ENCODE data around the gene C2CD4B.

The C2CD4B gene

GRCh38 chr15:62164014-62164395, 1.1 kb downstream of the C2CD4B start:
- TF ChIP-seq FOXP2 (optimal IDR thresholded peaks at IDR 0.05; ENCODE audit: borderline replicate concordance, extremely low read depth, extremely low read length, insufficient read depth): no peak
- no peak for TF ChIP-seq TAF1 (IDR thresholded peaks at IDR 0.05; ENCODE audit: borderline replicate concordance, insufficient read depth, low read length)
- TF ChIP-seq, protein P1, sequence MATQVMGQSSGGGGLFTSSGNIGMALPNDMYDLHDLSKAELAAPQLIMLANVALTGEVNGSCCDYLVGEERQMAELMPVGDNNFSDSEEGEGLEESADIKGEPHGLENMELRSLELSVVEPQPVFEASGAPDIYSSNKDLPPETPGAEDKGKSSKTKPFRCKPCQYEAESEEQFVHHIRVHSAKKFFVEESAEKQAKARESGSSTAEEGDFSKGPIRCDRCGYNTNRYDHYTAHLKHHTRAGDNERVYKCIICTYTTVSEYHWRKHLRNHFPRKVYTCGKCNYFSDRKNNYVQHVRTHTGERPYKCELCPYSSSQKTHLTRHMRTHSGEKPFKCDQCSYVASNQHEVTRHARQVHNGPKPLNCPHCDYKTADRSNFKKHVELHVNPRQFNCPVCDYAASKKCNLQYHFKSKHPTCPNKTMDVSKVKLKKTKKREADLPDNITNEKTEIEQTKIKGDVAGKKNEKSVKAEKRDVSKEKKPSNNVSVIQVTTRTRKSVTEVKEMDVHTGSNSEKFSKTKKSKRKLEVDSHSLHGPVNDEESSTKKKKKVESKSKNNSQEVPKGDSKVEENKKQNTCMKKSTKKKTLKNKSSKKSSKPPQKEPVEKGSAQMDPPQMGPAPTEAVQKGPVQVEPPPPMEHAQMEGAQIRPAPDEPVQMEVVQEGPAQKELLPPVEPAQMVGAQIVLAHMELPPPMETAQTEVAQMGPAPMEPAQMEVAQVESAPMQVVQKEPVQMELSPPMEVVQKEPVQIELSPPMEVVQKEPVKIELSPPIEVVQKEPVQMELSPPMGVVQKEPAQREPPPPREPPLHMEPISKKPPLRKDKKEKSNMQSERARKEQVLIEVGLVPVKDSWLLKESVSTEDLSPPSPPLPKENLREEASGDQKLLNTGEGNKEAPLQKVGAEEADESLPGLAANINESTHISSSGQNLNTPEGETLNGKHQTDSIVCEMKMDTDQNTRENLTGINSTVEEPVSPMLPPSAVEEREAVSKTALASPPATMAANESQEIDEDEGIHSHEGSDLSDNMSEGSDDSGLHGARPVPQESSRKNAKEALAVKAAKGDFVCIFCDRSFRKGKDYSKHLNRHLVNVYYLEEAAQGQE (IDR thresholded peaks at IDR 0.05; ENCODE audit: insufficient read depth in 1 of 2, low read depth in 2 of 2, low read length in 2 of 2): no peak
- TF ChIP-seq POLR2AphosphoS5 (IDR thresholded peaks at IDR 0.05; ENCODE audit: low read depth, low read length): no peak
- no peak for TF ChIP-seq SIN3A (IDR thresholded peaks at IDR 0.05; ENCODE audit: borderline replicate concordance, insufficient read depth, low read length)

- no peak for TF ChIP-seq SIN3A (IDR thresholded peaks at IDR 0.05; ENCODE audit: borderline replicate concordance, insufficient read depth, low read length)
- TF ChIP-seq TAF1 (IDR thresholded peaks at IDR 0.05; ENCODE audit: borderline replicate concordance, insufficient read depth, low read length): no peak
- TF ChIP-seq, protein P1 (IDR thresholded peaks at IDR 0.05; ENCODE audit: insufficient read depth in 1 of 2, low read depth in 2 of 2, low read length in 2 of 2): no peak
- no peak for TF ChIP-seq FOXP2 (optimal IDR thresholded peaks at IDR 0.05; ENCODE audit: borderline replicate concordance, extremely low read depth, extremely low read length, insufficient read depth)
- TF ChIP-seq POLR2AphosphoS5 (IDR thresholded peaks at IDR 0.05; ENCODE audit: low read depth, low read length): no peak
These were observed 1.6 kb downstream of the C2CD4B start for GRCh38 chr15:62163397-62164013.

DNA sequence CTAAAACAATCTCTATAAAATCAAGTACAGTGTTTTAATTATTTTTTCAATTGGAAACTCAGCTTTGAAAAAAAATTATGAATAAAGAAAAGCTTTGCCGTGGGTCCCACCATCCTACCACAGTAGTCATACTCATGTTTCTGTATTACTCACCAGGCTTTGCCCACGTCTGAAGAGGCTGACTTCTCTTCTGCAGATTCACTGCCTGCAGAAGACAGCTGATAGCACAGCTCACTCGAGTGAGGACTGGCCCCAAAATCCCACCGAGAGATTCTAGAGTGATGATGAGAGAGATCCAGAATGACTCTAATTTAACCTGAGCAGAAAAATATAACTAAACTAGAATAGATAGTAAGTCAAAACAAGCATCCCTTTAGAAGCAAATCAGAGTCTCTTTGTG, 11.9 kb downstream of the C2CD4B start:
- no peak for TF ChIP-seq FOXP2 (optimal IDR thresholded peaks at IDR 0.05; ENCODE audit: borderline replicate concordance, extremely low read depth, extremely low read length, insufficient read depth)
- no peak for TF ChIP-seq SIN3A (IDR thresholded peaks at IDR 0.05; ENCODE audit: borderline replicate concordance, insufficient read depth, low read length)
- TF ChIP-seq, protein P1 (IDR thresholded peaks at IDR 0.05; ENCODE audit: insufficient read depth in 1 of 2, low read depth in 2 of 2, low read length in 2 of 2): no peak
- TF ChIP-seq TAF1 (IDR thresholded peaks at IDR 0.05; ENCODE audit: borderline replicate concordance, insufficient read depth, low read length): no peak
- TF ChIP-seq POLR2AphosphoS5 (IDR thresholded peaks at IDR 0.05; ENCODE audit: low read depth, low read length): no peak

DNA sequence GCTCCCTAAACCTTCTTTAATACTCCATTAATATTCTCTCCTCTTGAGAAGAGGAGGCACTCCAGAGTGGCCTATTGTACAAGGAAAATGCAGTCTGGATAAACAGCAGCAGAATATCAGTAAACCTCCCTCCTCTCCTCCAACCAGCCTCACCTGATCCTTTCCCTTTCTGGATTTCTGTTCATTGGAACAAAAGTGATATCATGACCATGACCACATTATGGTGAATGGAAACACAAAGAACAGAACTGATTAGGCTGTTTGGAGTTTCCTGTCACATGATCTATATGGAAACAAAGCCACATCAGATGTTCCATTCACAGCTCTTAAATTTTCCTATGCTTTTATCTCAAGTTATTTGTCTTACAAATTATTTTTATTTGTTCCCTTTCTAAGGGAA, 14.6 kb downstream of the C2CD4B start:
- TF ChIP-seq, protein P1 (IDR thresholded peaks at IDR 0.05; ENCODE audit: insufficient read depth in 1 of 2, low read depth in 2 of 2, low read length in 2 of 2): no peak
- TF ChIP-seq SIN3A (IDR thresholded peaks at IDR 0.05; ENCODE audit: borderline replicate concordance, insufficient read depth, low read length): no peak
- no peak for TF ChIP-seq TAF1 (IDR thresholded peaks at IDR 0.05; ENCODE audit: borderline replicate concordance, insufficient read depth, low read length)
- TF ChIP-seq FOXP2 (optimal IDR thresholded peaks at IDR 0.05; ENCODE audit: borderline replicate concordance, extremely low read depth, extremely low read length, insufficient read depth): no peak
- TF ChIP-seq POLR2AphosphoS5 (IDR thresholded peaks at IDR 0.05; ENCODE audit: low read depth, low read length): no peak
